Stimulated activated CD4-positive, alpha-beta T cell treated with anti-CD3 and anti-CD28 coated beads, Interleukin-2, amount 100 ng/mL, for 24 hours (primary cell): ENCODE data around the gene PSORS1C2.

Experiments used
- DNase-seq, 2 donors: peaks; one replicate each; pipeline ENCODE4 v3.0.0-alpha.2; 2020

The PSORS1C2 gene

DNA sequence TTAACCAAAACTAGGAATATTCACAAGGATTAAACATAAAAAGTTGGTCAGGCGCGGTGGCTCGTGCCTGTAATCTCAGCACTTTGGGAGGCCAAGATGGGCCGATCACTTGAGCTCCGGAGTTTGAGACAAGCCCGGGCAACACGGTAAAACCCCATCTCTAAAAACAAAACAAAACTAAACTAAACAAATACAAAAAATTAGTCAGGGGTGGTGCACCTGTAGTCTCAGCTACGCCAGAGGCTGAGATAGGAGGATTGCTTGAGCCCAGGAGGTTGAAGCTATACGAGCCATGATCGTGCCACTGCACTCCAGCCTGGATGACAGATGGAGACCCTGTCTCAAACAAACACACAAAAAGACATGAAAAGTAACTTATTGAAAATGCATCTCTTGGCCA is 3.2 kb downstream of the PSORS1C2 start:
- DNase-seq: no peak

DNA sequence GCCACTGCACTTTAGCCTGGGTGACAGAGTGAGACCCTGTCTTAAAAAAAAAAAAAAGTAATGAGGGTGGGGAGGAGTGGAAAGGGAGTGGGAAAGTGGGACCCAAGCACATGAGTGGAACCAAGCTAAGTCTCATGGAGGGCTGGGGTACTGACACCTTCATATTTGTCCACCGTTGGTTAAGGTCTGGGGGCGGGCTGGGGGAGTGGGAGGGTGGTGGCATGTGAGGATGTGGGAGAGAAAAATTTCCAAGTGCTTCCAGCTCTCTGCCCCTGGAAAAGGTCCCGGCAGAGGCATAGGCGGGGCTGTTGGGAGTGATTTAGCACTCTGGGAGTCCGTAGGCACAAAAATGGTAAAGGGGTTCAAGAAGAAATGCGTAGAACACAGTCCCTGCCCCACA is 6.1 kb downstream of the PSORS1C2 start:
- DNase-seq: no peak

DNA sequence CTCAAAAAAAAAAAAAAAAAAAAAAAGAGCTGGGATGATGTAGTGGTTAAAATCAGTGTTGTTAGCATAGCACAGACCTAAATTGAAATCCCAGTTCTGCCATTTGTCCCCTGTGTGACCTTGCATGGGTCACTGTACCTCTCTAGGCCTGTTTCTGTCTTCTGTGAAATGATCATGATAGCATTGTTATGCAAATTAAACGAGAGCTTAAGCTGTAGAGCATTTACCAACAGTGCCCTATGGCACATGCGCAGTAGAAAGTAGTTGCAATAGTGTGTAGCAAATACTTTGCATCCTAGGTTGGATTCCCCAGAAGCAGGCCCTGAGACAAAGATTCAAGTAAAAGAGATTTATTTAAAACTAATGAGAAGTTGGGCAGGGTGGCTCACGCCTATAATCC is 7.3 kb downstream of the PSORS1C2 start:
- DNase-seq: no peak

DNA sequence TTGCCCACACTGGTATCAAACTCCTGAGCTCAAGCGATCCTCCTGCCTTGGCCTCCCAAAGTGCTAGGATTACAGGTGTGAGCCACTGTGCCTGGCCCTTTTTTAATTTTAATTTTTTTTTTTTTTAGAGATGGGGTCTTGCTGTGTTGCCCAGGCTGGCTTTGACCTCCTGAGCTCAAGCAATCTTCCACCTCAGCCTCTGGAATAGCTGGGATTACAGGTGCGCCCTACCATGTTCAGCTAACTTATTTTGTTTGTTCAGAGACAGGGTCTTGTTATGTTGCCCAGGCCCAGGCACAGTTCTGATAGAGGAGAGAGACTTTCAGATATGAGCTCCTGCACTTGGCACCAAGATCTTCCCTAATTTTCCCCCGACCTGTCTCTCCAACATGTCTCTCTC is 8.1 kb downstream of the PSORS1C2 start:
- no peak for DNase-seq

DNA sequence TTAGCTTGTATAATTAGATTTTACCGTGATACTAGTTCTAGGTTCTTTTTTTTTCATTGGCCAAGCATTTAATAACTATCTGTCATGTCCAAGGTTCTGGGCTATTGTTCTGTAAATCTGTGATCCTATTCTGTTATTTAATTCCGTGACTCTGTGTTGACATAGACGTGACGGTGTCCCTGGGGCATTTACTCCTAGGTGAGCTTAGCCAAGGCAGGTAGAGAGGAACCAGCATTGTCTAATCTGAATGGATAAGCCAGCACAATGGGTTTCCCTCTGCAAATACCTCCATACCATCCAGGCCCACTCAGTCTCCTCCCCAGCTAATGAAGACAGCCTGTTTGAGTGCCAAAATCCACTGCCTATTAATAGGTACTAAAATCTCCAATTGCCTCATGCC is 9.7 kb downstream of the PSORS1C2 start:
- DNase-seq: no peak

DNA sequence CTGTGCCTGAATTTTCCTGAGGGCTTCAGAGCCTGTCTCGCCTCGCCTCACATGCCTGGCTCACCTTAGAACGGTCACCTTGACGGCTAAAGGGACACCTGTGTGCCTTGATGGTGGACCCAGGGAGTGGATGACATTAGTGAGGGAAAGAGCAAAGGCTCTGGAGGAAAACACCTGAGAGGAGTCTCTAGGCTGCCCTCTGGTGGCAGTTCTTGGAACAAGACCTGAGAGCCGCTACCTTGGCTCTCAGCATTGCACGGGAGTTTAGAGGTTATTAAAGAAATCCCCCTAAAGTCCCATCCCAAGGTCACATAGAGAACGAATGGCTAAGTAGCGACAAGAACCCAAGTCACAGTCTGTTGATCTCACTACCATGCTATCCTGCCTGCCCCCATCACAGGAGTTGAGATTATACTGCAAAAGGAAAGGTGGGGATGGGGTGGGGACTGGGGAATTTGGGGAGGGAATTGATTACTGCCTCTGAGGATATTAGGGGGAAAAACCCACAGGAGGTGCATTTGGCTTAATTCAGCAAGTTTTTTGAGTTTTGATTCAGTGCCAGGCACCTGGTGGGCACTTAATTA is 10.7 kb downstream of the PSORS1C2 start:
- peak; percentile 80 to 86 for DNase-seq

DNA sequence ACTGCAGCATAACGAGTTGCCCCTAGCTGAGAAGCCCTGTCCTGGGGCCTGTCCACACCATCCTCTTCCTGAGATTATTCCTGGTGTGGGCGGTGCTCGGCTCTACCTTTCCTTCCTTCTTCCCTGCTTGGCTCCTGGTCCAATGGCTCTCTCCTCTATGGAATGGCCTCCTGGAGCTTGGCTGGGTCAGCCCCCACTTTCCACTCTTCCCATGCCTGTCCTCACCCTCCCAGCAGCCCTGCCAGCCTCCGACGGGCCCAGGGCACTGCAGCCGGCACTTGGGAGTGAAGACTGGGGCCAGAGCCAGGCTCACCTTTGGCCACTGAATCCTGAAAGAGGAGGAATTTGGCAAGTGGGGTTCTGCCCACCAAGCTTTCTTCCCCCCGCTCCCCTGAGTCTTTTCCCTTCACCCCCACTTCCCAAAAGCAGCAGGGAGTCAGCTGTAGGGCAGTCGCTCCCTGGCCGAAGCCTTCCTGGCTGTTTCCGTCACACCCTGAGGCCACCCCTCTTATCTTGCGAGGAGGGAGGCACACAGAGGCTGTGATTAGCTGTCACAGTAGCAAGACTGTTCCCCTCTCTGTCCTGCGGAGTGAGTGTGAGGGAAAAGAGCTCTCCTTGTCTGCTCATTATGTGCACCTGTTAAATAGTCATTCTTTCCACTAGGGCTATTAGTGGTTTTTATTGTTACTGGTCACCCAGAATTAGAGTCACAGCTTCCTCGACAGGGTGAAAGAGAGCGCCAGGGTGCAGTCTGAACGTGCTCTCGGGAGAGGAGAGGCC is 12.3 kb downstream of the PSORS1C2 start:
- no peak for DNase-seq

DNA sequence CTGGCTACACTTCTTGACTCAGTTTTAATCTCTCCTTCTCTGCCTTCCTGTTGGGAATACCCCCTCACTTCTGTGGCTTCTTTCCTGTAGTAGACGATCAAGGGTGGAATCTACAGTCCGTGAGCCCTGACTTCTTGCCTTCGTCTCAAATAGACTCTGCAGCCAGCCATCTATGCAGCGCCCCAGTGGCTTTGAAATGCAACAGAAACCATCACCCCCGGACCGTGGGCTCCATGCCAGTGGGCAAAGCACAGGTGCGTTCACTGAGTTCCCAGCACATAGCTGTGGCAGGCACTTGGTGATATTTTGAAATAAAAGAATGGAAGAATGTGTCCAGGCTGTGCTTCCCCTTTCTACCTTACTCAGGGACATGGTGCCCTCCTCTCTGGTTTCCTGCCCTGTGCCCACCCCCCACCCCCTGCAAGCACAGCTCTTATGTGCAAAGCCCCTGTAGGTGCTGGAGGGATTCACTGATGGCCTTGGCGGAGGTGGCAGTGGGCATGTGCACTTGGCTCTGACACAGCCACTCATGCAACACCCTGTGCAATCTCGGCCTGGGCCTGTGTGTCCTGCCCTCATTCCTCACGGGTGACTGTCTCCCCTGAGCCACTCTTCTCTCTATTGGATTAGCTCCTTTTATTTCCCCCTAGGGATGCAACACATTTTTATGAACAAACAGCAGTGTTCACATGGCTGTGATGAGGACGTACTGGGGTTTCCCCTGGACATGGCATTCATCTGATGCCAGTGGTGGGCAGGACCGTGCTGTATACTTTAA is 13.1 kb downstream of the PSORS1C2 start:
- DNase-seq: no peak

DNA sequence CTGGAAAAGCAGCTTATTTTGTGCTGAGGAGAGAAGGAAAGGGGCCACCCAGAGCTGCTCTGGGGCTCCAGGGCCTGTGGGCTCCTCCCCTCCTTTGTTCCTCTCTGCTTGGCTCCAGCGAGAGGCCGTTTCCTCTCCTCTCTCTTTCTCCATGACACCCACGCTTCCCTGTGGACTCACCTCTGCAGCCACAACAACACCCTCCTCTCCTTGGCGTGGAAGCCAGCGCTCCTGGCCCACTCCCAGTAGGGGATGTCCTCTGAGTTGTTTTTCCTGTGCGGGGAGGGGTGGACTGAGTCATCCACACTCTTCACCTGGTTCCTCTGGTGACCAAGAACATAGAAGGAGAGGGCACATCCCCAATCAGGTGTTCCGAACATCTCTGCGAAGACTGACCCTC is 13.7 kb downstream of the PSORS1C2 start:
- DNase-seq: no peak

DNA sequence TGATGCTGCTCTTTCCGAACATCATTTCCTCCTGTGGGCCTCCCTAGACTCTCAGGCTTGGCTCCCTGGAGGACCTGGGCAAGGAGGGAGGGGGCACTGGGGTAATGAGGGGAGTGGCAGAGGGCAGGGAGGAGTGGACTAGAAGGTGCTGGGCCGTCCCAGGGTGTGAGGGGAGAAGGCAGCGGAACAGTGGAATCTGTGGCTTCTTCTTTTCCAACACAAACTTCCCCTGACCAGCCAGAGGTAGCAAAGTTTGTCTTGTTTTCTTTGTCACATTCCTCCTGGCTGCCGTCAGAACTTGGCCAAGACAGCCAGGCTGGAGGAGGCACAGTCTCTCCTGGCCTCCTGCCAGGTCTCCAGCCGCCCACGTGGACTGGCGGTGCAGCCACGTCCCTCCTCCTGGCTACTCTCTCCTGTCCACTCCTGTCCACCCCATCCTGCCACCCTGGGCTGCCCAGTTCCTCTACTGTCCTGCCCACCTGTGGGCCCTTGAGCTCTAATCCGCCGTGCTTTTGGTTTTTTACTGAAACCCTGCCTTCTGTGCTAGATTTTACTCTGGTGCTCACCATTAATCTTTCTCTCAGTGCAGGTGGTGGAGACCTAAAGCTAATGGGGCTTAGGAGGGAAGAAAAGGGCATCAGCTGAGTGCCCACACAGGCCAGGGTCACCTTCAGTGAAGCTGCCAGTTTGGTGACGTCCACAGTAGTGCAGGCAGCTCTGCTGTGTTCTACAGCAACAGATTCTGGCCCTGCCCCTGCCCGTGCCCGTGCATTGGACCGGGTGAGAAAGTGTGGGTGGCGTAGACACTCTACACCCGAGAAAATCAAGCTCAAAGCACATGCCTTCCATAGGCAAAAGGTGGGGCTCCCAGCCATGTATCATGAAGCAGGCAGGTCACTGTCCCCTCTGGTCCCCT is 15.8 kb downstream of the PSORS1C2 start:
- no peak for DNase-seq

DNA sequence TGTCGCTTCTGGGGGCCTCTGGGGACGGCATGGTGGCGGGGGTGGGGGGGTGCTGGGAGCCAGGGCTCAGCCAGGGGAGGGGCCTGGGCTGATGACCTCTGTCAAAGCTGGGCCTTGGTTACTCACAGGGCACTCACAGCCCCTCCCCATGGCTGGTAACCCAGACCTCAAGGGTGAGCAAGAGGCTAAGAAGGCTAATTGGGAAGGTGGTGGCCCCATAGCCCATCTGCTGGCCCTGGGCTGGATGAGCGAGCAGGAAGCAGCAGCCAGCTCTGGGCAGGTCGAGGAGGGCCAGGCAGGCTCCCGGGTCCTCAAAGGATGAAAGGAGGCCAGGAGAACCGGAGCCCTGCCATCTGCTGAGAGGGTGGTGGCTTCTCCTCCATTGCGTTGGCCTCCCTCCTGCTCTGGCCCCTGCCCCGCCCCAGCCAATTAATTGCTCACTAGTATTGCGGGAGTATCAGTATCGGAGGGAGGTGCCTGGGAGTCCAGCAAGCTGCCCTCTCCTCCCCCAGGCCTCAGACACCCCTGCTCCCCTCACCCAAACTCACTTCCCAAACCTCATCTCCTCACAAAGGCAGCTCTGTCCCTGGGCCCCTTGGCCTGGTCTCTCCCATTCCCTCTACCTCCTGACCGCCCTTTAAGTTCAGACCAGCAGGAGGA is 17.6 kb downstream of the PSORS1C2 start:
- no peak for DNase-seq

DNA sequence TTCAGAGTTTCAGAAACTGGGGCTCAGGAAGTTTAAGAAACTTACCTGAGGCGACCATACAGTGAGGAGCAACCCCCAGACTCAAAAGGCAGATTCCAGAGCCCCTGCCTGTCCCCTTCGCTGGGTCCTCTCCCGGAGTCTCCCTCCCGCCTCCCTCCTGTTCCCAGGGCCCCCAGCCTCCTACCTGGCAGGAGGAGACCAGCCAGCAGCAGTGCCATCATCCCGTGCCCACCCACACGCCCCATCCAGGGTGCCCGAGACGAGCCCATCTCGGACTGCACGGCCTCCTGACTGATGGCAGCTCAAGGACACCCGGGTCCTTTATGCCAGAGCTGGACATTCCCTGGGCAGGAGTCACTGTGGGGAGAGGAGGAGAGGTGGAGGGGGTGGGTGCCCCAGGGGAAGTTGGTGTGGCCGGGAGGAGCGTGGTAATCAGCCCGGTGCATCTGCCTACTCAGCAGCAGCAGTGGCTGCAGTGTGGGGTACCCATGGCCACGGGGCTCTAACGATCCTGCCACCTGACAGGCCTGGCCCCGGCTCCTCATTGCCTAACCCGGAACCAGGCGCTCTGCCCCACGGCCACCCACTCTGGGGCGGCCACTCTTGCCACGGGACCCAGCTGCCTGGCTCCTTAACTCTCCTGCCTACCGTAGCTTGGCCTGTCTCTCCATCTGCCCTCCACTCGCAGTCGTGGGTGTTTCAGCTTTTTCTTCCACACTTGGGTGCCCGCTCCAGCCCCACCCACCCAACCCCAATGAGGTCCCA is 18.5 kb downstream of the PSORS1C2 start, which contains the start of gene CDSN:
Gene CDSN, minus strand, starts transcription at position 296 of the 765 bp plus-strand sequence. Its CDS starts 27 bp downstream, at position 269.
- no peak for DNase-seq

DNA sequence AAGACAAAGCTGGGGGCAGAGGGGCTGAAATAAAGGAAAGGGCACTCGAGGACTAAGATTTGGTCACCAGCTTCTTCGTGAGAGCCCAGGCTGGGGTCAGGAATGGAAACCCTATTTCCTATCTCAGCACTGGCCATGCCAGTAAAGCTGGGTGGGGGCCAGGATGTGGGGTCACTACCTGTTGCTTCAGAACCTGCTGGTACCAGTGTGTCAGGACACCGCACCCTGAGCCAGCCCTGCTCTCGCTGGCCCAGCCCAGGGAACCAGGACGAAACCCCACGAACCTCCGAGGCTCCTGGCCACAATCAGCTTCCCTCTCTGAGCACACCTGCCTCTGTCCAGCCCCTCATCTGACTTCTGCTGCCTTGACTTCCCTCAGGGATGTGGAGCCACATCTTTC is 20.7 kb downstream of the PSORS1C2 start:
- DNase-seq: no peak

DNA sequence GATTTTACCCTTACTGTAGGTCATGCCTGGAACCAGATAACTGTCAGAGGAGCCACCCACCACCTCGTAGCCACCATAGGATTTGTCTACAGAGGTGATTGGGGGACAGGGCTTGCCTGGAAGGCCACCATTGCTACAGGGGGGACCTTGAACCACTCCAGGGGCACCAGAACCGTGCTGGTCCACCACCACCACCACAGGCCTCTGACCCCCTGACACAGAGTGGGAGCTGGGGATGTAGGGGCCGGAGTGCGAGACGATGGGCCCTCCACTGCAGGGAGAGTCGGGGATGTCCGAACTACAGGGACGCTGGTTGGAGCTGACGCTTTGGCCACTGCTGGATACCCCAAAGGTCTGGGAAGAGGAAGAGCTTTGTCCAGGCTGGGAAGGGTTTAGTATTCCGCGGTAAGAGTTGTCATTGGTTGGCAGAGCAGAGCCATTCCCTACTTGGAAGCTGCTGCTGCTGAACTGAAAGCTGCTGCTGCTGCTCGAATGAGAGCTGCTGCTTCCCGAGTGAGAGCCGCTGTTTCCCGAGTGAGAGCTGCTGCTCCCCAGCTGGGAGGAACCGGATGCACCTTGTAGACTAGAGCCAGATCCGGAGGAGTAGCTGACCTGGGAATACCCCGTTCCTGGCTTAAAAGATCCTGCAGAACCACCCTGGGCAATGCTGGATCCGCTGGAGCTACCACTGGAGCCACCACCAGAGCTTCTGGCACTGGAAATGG is 22.0 kb downstream of the PSORS1C2 start:
- DNase-seq: no peak

DNA sequence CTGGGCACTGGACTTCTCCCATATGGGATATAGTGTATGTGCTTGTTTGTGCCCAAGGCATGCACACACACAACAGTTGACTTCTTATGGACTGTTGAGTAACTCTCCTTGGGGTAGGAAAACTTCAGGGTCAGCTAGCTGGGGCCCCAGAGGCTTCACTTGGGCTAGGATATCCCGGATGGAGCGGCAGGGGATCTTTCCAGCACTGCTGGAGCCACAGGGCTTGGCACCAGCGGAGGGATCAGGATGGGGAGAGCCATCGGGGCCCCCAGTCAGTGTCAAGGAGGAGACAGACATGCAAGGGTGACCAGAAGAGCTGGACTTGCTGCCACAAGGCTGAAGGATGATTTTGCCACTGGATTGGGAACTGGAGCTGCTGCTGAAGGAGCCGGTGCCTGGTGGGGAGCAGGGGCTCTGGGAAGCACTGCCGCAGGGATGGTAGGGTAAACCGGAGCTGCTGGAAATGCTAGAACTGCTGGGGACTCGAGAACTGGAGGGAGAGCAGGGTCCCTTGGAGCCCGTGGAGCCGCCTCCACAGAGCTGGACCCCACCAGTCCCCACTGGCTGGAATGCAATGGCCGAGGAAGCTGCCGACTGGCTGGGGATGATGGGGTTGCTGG is 22.8 kb downstream of the PSORS1C2 start:
- no peak for DNase-seq

DNA sequence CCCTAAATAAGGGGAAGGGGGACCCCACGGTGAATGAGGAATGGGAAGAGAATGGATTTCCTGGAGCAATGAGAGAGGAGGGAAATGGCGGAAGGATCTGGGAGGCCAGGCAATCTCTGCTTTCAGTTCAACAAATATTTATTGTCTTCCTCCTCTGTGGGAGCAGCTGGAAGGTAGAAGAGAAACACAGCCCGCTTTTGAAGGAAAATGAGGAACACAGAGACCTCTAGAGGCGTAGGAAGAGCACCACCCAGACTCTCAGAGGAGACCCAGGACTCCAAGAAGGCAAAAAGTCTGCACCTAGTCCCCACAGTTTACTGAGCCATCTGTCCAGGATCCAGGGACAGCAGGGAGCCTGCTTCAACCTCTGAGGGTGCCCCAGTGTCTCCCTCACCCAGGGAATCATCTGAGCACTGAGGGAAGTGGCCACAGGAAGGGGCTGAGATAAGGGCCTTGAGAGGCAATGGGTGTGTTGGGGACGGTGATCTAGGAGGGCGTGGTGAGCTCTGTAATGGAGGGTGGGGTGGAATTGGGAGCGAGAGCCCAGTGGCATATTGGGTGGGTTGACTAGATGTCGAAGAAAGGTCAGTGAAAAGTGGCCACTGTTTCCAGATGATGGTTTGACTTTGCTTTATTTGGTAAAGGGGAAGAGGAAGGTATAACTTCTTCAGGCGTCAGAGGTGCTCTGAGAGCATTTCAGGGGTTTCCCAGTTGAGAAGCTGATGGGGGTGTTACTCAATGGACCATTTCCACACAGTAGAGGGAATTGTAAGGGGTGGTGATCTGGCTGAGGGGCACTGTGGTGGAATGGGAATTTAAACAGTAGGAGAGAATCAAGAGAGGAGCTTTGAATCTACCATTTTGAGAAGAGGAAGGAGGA is 23.7 kb downstream of the PSORS1C2 start:
- no peak for DNase-seq

DNA sequence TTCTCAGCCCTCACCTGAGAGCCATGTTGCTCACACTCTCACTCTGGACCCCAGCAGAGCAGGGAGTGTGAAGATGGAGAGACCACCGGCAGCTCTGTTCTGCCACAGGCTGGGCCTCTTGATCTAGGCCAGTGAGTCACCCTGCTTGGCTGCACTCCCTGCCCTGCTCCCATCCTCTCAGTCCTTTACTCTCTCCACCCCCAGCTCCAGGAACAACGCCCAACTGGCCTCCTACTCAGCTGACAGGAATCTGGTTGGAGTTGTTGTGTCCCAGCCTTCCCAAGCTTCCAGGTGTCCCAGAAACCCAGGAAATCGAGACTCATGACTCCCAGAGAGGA is 24.4 kb downstream of the PSORS1C2 start, which contains the start of gene PSORS1C1:
Gene PSORS1C1, plus strand, starts transcription at position 260 of the 338 bp plus-strand sequence. CDS start 14,833 bp downstream, outside the sequence.
- no peak for DNase-seq

DNA sequence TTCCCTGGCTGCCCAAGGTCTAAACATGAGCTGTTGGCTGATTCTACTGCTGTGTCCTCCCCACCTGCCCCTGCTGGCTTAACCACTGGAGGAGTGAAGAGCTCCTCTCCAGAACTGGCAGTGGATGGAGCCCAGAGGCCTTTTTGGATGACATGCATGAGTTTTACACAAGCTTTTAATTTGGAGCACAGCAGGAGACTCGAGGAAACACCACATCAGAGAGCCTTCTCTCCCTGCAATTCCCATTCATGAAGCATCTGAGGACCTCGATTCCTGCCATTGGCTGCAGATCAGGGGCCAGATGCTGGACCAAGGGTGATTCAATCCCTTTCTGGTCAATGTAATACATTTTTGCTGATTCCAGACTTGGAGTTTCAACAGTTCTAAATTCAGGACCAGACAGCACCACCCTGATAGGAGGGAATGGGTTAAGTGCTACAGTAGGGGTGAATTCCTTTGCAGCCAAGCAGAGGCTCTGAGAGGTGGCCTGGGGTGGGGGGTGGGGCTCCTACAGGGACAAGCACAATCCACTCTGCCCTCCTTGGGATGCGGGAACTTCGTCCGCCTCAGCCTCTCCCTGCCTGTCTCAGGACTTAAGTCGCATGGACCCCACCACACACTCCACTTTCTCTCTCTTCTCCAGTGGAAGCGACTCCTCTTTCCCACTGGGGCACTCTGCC is 24.9 kb downstream of the PSORS1C2 start:
- no peak for DNase-seq

DNA sequence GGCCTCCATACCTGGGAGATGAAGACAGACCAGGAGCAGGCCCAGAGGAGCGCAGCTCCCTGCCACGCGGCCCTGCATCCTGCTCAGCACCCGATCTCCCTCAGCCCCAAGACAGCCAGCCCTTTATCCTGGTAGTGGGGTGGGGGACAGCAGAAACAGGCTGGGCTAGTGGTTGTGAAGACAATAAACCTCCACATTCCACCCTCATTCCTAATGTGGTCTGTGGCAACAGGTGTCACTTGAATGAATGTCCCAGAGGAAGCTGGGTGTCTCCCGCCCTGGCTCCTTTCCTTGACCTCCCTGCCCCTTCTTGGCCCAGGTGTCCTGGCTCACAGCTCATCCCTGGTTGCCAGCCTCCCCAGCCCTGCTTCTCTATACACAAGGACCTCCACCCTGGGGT is 26.4 kb downstream of the PSORS1C2 start, which contains the start of gene C6orf15:
Gene C6orf15, minus strand, starts transcription at position 98 of the 400 bp plus-strand sequence. Its CDS starts 20 bp downstream, at position 78.
- DNase-seq: no peak
